Kidney (tissue), 14 donors: ENCODE results near the gene TCF12. TPM values are rescaled to one million over a fixed set of nuclear protein-coding genes. Genes with fewer than 3 reads are reported as not detected.
A peak's percentile ranks its signal among the peaks of the same experiment; 100 is the strongest.

ENCODE experiments used
- DNase-seq, 5 donors: peaks; one replicate each; pipeline ENCODE4 v3.0.0-alpha.2; 2013 to 2020
- FAIRE-seq: peaks from 2 replicates; lab custom pipeline; 2012; peaks lifted over from hg19 to GRCh38; lab: Jason Lieb, UNC
- H3K27ac ChIP-seq, 2 donors: one replicate each; pipeline ENCODE4 v1.7.0; 2013; ENCODE audit warnings: low read depth in 2 of 2, low read length in 2 of 2, inconsistent platforms in 1 of 2
- H3K27me3 ChIP-seq: one replicate; pipeline ENCODE4 v1.7.1; 2013; ENCODE audit warnings: low read length, inconsistent platforms; ENCODE audit not compliant: control insufficient read depth, insufficient read depth
- H3K36me3 ChIP-seq, 3 donors: one replicate each; pipeline versions ENCODE4 v1.7.0 to v1.7.1; 2013; ENCODE audit warnings: low read length in 3 of 3, control low read depth in 1 of 3, inconsistent platforms in 1 of 3; ENCODE audit not compliant: insufficient read depth in 3 of 3, control insufficient read depth in 2 of 3
- H3K4me1 ChIP-seq, 3 donors: one replicate each; pipeline versions ENCODE4 v1.7.0 to v1.7.1; 2013; ENCODE audit warnings: low read length in 3 of 3, inconsistent platforms in 1 of 3, low read depth in 1 of 3; ENCODE audit not compliant: control insufficient read depth in 2 of 3, insufficient read depth in 2 of 3
- H3K4me3 ChIP-seq, 3 donors: one replicate each; pipeline versions ENCODE4 v1.7.0 to v1.8.1; 2013; ENCODE audit warnings: low read length in 3 of 3, control low read depth in 1 of 3, inconsistent platforms in 1 of 3
- H3K9ac ChIP-seq, 3 donors: one replicate each; pipeline versions ENCODE4 v1.7.0 to v1.7.1; 2013; ENCODE audit warnings: low read length in 3 of 3, control low read depth in 1 of 3, inconsistent platforms in 1 of 3
- H3K9me3 ChIP-seq, 3 donors: one replicate each; pipeline versions ENCODE4 v1.7.0 to v1.7.1; 2013; ENCODE audit warnings: low read length in 3 of 3, control low read depth in 1 of 3, inconsistent platforms in 1 of 3; ENCODE audit not compliant: control insufficient read depth in 2 of 3, insufficient read depth in 1 of 3
- CTCF ChIP-seq: IDR thresholded peaks from 3 replicates; pipeline ENCODE4 v1.5.1; 2012; ENCODE audit warnings: mild to moderate bottlenecking, moderate library complexity, borderline replicate concordance; ENCODE audit not compliant: insufficient read depth; ENCODE audit errors: extremely low read depth
- intact Hi-C: fragments of 100-400 bp; cut with DNase I; formaldehyde crosslinking; loops from one replicate; pipeline ENCODE4 v1.11.1; 2022
- polyA plus RNA-seq: library from polyadenylated mRNA; stranded (reverse); fragments of 350-450 nt; fragmentation: Illumina TruSeq; extraction: RNeasy Lipid Tissue Mini Kit (QIAGEN cat#74804); gene quantifications from one replicate; pipeline ENCODE4 v1.2.3, GENCODE V29; 2014; ENCODE audit warnings: low read depth, low replicate concordance; ENCODE audit not compliant: insufficient read depth
- total RNA-seq: library from RNA; stranded (reverse); fragmentation: NEBNext Ultra II Directional; extraction: Animal tissue kit (Norgen Biotek cat#: 25700); gene quantifications from one replicate; pipeline ENCODE4 v1.2.1, GENCODE V29; 2021
- donor health status: control.
- donor health status: control.
- donor health status: control.
- donor health status: control.
- donor health status: control.
- donor health status: DM: yes; HTN: yes; CAD: no.
- donor health status: Normal renal cell carcinoma (clear cell type).

The TCF12 gene
- total and polyA plus RNA-seq, 2 donors from 2014 or later = 16.3 to 116 TPM

DNA sequence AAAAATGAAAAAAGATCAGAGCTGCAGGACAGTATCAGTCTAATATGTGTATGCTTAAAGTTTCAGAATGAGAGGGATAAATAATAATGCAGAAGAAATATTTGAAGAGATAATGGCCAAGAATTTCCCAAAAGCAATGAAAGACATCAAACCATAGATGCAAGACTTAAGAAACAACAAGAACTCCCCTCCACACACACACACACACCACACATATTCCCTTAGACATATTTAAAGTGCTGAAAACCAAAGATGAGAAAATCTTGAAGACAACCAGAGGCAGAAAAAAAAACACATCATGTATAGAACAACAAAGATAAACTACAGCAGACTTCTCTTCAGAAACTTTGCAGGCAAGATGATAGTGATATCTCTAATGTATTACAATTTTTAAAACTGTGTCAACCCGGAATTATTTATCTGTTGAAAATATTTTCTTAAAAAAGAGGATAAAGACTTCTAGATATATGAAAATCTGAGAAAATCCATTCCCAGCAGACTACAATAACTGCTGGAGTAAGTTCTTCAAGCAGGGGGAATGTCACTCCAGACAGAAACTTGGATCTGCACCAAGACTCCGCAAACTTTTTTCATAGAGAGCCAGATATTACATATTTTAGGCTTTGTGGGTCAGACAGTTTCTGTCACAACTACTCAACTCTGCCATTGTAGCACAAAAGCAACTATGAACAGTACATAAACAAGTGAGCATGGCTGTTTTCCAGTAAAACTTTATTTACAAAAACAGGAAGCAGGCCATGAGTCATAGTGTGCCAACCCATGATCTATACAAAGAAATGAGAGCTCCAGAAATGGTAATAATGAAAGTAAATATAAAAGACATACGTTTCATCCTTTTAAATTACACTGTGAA is 234.5 kb downstream of the TCF12 start:
- no peak overlapping the region for H3K4me3 ChIP-seq
- intact Hi-C loops = no loop called here
- H3K9me3 ChIP-seq = peaks cover 0 to 10% (median 0%) of the 10 kb centered on the region in 3 donors
- no peaks in the 10 kb centered on the region for H3K27me3 ChIP-seq
- H3K27ac ChIP-seq = no peak overlapping the region
- H3K4me1 ChIP-seq = peaks cover 0 to 9% (median 5%) of the 10 kb centered on the region in 3 donors
- peaks cover 0 to 3% (median 2%) of the 10 kb centered on the region in 3 donors for H3K36me3 ChIP-seq
- FAIRE-seq (no peak), DNase-seq (no peak)
- H3K9ac ChIP-seq = no peak overlapping the region
- TF ChIP-seq CTCF = no peak

GRCh38 chr15:57156210-57156884 is 237.9 kb downstream of the TCF12 start:
- no peak for TF ChIP-seq CTCF
- Histone ChIP-seq H3K4me3 (no peak overlapping the region), H3K36me3 (peaks cover 0 to 3% (median 2%) of the 10 kb centered on the region in 3 donors), H3K27ac (no peak overlapping the region), H3K4me1 (peaks cover 0 to 5% (median 0%) of the 10 kb centered on the region in 3 donors), H3K27me3 (no peaks in the 10 kb centered on the region), H3K9ac (no peak overlapping the region), H3K9me3 (peaks cover 0 to 10% (median 0%) of the 10 kb centered on the region in 3 donors)
- DNase-seq (peak in 1 of 5 donors; percentile 37), FAIRE-seq (no peak)
- intact Hi-C loops = no loop called here

GRCh38 chr15:57158589-57158988 is 240.1 kb downstream of the TCF12 start:
- Histone ChIP-seq H3K27me3 (no peaks in the 10 kb centered on the region), H3K36me3 (no peaks in the 10 kb centered on the region), H3K9me3 (no peaks in the 10 kb centered on the region), H3K4me1 (peaks cover 0 to 5% (median 0%) of the 10 kb centered on the region in 3 donors), H3K9ac (no peak overlapping the region), H3K27ac (no peak overlapping the region), H3K4me3 (no peak overlapping the region)
- DNase-seq (no peak), FAIRE-seq (no peak)
- no peak for TF ChIP-seq CTCF
- intact Hi-C loops = no loop called here
